A549 (cell line): ENCODE measurements around the gene JOSD1.

Experiments
- CTCF ChIP-seq: fragments of >200 bp; sonication (Bioruptor Twin); formaldehyde crosslinking; IDR thresholded peaks from 3 replicates; pipeline ENCODE4 v1.5.1; 2016
- EP300 ChIP-seq, 2 experiments: fragments of >200 bp; sonication (Bioruptor Twin); formaldehyde crosslinking; IDR thresholded peaks; 2 replicates in 1 of 2; 3 replicates in 1 of 2; pipeline ENCODE4 v1.6.1; 2016 to 2017
- JUN ChIP-seq, 2 experiments: fragments of >200 bp; sonication (Bioruptor Twin); formaldehyde crosslinking; IDR thresholded peaks; 2 replicates in 1 of 2; 3 replicates in 1 of 2; pipeline ENCODE4 v1.6.1; 2016 to 2017
- JUNB ChIP-seq: fragments of >200 bp; sonication (Bioruptor Twin); formaldehyde crosslinking; IDR thresholded peaks from 2 replicates; pipeline ENCODE4 v1.6.1; 2016
- MAFK ChIP-seq: fragments of 450-650 bp; IDR thresholded peaks from 2 replicates; pipeline ENCODE4 v1.6.1; 2014; ENCODE audit not compliant: partially characterized antibody
- MYC ChIP-seq: IDR thresholded peaks from 2 replicates; pipeline ENCODE4 v1.6.1; 2012; ENCODE audit warnings: mild to moderate bottlenecking, inconsistent platforms, low read length, improper control_type of control experiment, borderline replicate concordance
- POLR2A ChIP-seq: IDR thresholded peaks from 2 replicates; pipeline ENCODE4 v1.6.1; 2012; ENCODE audit warnings: mild to moderate bottlenecking, low read length
- RCOR1 ChIP-seq: fragments of 150-350 bp; IDR thresholded peaks from 2 replicates; pipeline ENCODE4 v1.6.1; 2014; ENCODE audit warnings: antibody characterized with exemption, low read length, low read depth
- RFX5 ChIP-seq: fragments of 450-650 bp; IDR thresholded peaks from 2 replicates; pipeline ENCODE4 v1.7.1; 2014; ENCODE audit warnings: antibody characterized with exemption, mild to moderate bottlenecking, moderate library complexity
- ZC3H11A ChIP-seq: fragments of 450-650 bp; IDR thresholded peaks from 2 replicates; pipeline ENCODE4 v1.6.1; 2014; ENCODE audit warnings: antibody characterized with exemption, mild to moderate bottlenecking
- TF ChIP-seq, protein P1 (sequence below): fragments of 450-650 bp; IDR thresholded peaks from 2 replicates; pipeline ENCODE4 v1.6.1; 2014; ENCODE audit warnings: antibody characterized with exemption
- TF ChIP-seq, protein P2 (sequence below): fragments of 200-600 bp; sonication (generic); IDR thresholded peaks from 2 replicates; pipeline ENCODE4 v1.6.1; 2016; ENCODE audit warnings: antibody characterized with exemption, mild to moderate bottlenecking, moderate library complexity
- TF ChIP-seq, protein P3 (sequence below): fragments of >200 bp; sonication (Bioruptor Twin); formaldehyde crosslinking; IDR thresholded peaks from 2 replicates; pipeline ENCODE4 v1.6.1; 2016

GRCh38 chr22:38735465-38736256 is 34.9 kb upstream of the JOSD1 start:
- no peak for TF ChIP-seq ZC3H11A
- TF ChIP-seq JUNB = no peak
- TF ChIP-seq CTCF = no peak
- no peak for TF ChIP-seq POLR2A
- TF ChIP-seq, protein P1, sequence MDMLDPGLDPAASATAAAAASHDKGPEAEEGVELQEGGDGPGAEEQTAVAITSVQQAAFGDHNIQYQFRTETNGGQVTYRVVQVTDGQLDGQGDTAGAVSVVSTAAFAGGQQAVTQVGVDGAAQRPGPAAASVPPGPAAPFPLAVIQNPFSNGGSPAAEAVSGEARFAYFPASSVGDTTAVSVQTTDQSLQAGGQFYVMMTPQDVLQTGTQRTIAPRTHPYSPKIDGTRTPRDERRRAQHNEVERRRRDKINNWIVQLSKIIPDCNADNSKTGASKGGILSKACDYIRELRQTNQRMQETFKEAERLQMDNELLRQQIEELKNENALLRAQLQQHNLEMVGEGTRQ = no peak
- no peak for TF ChIP-seq RFX5
- TF ChIP-seq, protein P2, sequence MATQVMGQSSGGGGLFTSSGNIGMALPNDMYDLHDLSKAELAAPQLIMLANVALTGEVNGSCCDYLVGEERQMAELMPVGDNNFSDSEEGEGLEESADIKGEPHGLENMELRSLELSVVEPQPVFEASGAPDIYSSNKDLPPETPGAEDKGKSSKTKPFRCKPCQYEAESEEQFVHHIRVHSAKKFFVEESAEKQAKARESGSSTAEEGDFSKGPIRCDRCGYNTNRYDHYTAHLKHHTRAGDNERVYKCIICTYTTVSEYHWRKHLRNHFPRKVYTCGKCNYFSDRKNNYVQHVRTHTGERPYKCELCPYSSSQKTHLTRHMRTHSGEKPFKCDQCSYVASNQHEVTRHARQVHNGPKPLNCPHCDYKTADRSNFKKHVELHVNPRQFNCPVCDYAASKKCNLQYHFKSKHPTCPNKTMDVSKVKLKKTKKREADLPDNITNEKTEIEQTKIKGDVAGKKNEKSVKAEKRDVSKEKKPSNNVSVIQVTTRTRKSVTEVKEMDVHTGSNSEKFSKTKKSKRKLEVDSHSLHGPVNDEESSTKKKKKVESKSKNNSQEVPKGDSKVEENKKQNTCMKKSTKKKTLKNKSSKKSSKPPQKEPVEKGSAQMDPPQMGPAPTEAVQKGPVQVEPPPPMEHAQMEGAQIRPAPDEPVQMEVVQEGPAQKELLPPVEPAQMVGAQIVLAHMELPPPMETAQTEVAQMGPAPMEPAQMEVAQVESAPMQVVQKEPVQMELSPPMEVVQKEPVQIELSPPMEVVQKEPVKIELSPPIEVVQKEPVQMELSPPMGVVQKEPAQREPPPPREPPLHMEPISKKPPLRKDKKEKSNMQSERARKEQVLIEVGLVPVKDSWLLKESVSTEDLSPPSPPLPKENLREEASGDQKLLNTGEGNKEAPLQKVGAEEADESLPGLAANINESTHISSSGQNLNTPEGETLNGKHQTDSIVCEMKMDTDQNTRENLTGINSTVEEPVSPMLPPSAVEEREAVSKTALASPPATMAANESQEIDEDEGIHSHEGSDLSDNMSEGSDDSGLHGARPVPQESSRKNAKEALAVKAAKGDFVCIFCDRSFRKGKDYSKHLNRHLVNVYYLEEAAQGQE = no peak
- no peak for TF ChIP-seq RCOR1
- no peak for TF ChIP-seq EP300 (IDR thresholded peaks at IDR 0.05)
- no peak for TF ChIP-seq JUN (IDR thresholded peaks at IDR 0.05)
- no peak for TF ChIP-seq MAFK
- no peak for TF ChIP-seq MYC
- TF ChIP-seq, protein P3, sequence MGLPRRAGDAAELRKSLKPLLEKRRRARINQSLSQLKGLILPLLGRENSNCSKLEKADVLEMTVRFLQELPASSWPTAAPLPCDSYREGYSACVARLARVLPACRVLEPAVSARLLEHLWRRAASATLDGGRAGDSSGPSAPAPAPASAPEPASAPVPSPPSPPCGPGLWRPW = no peak
